ENCODE measurements around the gene BMPR1B. TPM values are rescaled to one million over a fixed set of nuclear protein-coding genes. Genes with fewer than 3 reads are reported as not detected.

BMPR1B gene
- polyA plus RNA-seq, 2 of the 4 experiments (the other 2 are of a cell fraction) = 6.4 to 21.2 TPM

DNA sequence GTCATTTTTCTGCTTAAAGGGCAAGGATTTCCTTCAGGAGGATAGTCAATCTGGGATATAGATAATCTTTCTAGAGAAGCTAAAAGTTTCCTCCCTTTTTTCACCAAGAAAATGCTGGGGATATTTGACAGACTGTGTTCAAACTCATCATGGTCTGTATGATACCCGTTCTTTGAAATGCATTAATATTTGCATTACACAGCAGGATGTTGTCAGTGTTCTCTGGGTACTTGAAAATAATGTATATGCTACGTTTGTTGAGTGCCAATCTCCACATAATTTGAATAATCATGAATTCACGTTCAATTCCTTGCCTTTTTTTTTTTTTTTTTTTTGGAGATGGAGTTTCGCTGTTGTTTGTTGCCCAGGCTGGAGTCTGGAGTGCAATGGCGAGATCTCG, 18.0 kb upstream of the BMPR1B start:
- no peaks in the 10 kb centered on the region for H3K9me3 ChIP-seq
- CTCF ChIA-PET = interaction anchor here (1.4 to 1.6 kb wide), 2 partner anchors 35 to 118 kb away, joined by 3 to 4 read pairs; no protein-coding TSS in a partner anchor
- no peak overlapping the region for H3K4me3 ChIP-seq
- H3K4me1 ChIP-seq = no peaks in the 10 kb centered on the region
- FAIRE-seq = peak; percentile 76
- no peak for TF ChIP-seq KDM5A (IDR thresholded peaks at IDR 0.05)
- 79% methylated on average over 6 of the region's 6 CpGs for WGBS (ENCODE audit: missing lambda C conversion rate)
- H3K27ac ChIP-seq = no peak overlapping the region
- no peak for DNase-seq (ENCODE audit: low read depth in 1 of 2, low spot score in 1 of 2)
- POLR2A ChIA-PET = no interaction called here
- no peak overlapping the region for H3K4me2 ChIP-seq
- ATAC-seq = no peak

DNA sequence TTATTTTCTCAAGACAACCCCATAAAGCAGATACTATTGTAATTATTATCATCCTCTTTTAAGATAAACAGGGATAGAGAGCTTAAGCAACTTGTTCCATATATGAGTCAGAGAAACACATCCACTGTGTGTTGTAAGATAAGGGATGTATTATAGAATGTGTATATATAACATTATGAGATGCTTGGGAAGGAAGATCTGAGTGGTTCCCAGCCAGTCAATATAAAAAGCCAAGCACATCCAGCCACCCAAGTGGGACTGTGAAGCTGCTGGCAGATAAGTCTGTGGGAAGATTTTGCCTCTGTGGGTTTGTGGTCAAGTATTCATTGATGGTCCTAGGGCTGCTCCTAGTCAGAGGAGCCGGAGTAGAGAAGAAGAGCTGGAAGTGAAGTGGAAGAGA, 16.5 kb upstream of the BMPR1B start:
- TF ChIP-seq CHD2 (IDR thresholded peaks at IDR 0.05; ENCODE audit: low read length, partially characterized antibody) (no peak), CHD4 (IDR thresholded peaks at IDR 0.05; ENCODE audit: borderline replicate concordance) (no peak), RFX5 (IDR thresholded peaks at IDR 0.05) (no peak), KDM5A (IDR thresholded peaks at IDR 0.05) (no peak), ZNF302 (CRISPR knock-in tag; IDR thresholded peaks at IDR 0.05) (no peak), ELK1 (IDR thresholded peaks at IDR 0.05; ENCODE audit: low read depth, low read length) (no peak), EHF (CRISPR knock-in tag; IDR thresholded peaks at IDR 0.05) (no peak), HOXA7 (CRISPR knock-in tag; IDR thresholded peaks at IDR 0.05) (no peak), EP300 (IDR thresholded peaks at IDR 0.05) (no peak), HOXB5 (CRISPR knock-in tag; IDR thresholded peaks at IDR 0.05) (no peak), HDAC2 (IDR thresholded peaks at IDR 0.05) (no peak), FOXS1 (CRISPR knock-in tag; IDR thresholded peaks at IDR 0.05) (no peak), REST (IDR thresholded peaks at IDR 0.05) (no peak), HOXB13 (CRISPR knock-in tag; IDR thresholded peaks at IDR 0.05; ENCODE audit: low read depth) (no peak), ZC3H11A (IDR thresholded peaks at IDR 0.05) (no peak), SREBF2 (IDR thresholded peaks at IDR 0.05) (no peak), CBX2 (IDR thresholded peaks at IDR 0.05; ENCODE audit: borderline replicate concordance, low read depth) (no peak), RCOR1 (IDR thresholded peaks at IDR 0.05; ENCODE audit: low read depth, low read length) (no peak)
- TF ChIP-seq, protein P1, sequence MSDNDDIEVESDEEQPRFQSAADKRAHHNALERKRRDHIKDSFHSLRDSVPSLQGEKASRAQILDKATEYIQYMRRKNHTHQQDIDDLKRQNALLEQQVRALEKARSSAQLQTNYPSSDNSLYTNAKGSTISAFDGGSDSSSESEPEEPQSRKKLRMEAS (IDR thresholded peaks at IDR 0.05) = no peak
- TF ChIP-seq, protein P2, sequence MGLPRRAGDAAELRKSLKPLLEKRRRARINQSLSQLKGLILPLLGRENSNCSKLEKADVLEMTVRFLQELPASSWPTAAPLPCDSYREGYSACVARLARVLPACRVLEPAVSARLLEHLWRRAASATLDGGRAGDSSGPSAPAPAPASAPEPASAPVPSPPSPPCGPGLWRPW (IDR thresholded peaks at IDR 0.05) = no peak
- DNase-seq (ENCODE audit: low read depth in 1 of 2, low spot score in 1 of 2) (no peak), ATAC-seq (no peak), FAIRE-seq (no peak)
- POLR2A ChIA-PET = no interaction called here
- Histone ChIP-seq H3K4me2 (no peak overlapping the region), H3K4me1 (no peaks in the 10 kb centered on the region), H3K27ac (0 out of 6 replicates have a peak overlapping the region, but pooled peaks of 1 of the 2 experiments have one; percentile 1), H3K9me3 (no peaks in the 10 kb centered on the region), H3K4me3 (no peak overlapping the region)
- CTCF ChIA-PET = interaction anchor here (0.9 to 3.0 kb wide), 6 partner anchors 9 to 384 kb away, joined by 3 to 13 read pairs (median 4); no protein-coding TSS in a partner anchor
- 100% methylated on average over 1 of the region's 1 CpG for WGBS (ENCODE audit: missing lambda C conversion rate)

DNA sequence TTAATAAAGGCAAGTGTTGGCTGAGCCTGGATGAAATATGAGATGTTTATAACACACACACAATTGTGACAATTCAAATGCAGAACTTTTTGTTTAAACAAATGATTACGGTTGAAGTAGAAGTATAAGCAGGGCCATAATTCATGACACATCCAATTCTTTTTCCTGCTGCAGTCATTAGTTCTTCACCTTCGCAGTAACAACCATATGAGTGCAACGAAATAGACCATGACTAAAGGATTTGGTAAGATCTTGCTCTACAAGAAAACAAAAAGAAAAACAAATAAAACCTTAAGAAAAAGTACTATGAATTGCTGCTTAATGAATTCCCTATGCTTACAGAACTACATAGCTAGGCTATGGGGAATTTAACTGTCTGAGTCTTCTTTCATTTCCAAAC, 13.9 kb upstream of the BMPR1B start:
- H3K9me3 ChIP-seq = no peaks in the 10 kb centered on the region
- ATAC-seq = no peak
- H3K4me1 ChIP-seq = peaks cover 9% of the 10 kb centered on the region; the same call in 1 of the 3 replicates
- WGBS (ENCODE audit: missing lambda C conversion rate) = 83% methylated on average over 3 of the region's 3 CpGs
- ChIA-PET CTCF (interaction anchor here (0.9 kb wide), 1 partner anchor 381 kb away, joined by 3 read pairs; no protein-coding TSS in a partner anchor), POLR2A (no interaction called here)
- no peak for DNase-seq (ENCODE audit: low read depth in 1 of 2, low spot score in 1 of 2)
- FAIRE-seq = peak; percentile 84
- no peak overlapping the region for H3K4me2 ChIP-seq
- H3K4me3 ChIP-seq = no peak overlapping the region
- H3K27ac ChIP-seq = no peak overlapping the region
- TF ChIP-seq ZC3H11A (IDR thresholded peaks at IDR 0.05) (no peak), JUN (IDR thresholded peaks at IDR 0.05) (no peak), CBX8 (IDR thresholded peaks at IDR 0.05) (no peak), RNF2 (IDR thresholded peaks at IDR 0.05; ENCODE audit: borderline replicate concordance, low read depth) (no peak), POLR2A (IDR thresholded peaks at IDR 0.05; ENCODE audit: low read length) (no peak), ZNF302 (CRISPR knock-in tag; IDR thresholded peaks at IDR 0.05) (no peak), EHMT2 (IDR thresholded peaks at IDR 0.05; ENCODE audit: low read depth) (no peak)
- TF ChIP-seq, protein P3, sequence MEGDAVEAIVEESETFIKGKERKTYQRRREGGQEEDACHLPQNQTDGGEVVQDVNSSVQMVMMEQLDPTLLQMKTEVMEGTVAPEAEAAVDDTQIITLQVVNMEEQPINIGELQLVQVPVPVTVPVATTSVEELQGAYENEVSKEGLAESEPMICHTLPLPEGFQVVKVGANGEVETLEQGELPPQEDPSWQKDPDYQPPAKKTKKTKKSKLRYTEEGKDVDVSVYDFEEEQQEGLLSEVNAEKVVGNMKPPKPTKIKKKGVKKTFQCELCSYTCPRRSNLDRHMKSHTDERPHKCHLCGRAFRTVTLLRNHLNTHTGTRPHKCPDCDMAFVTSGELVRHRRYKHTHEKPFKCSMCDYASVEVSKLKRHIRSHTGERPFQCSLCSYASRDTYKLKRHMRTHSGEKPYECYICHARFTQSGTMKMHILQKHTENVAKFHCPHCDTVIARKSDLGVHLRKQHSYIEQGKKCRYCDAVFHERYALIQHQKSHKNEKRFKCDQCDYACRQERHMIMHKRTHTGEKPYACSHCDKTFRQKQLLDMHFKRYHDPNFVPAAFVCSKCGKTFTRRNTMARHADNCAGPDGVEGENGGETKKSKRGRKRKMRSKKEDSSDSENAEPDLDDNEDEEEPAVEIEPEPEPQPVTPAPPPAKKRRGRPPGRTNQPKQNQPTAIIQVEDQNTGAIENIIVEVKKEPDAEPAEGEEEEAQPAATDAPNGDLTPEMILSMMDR (IDR thresholded peaks at IDR 0.05) = no peak
